Measurements from ENCODE around the gene YIPF3. TPM values are rescaled to one million over a fixed set of nuclear protein-coding genes. Genes with fewer than 3 reads are reported as not detected.

The YIPF3 gene
- total RNA-seq, 1 experiment from 2014 or later, result 81.3 TPM

- TF ChIP-seq, protein P1, sequence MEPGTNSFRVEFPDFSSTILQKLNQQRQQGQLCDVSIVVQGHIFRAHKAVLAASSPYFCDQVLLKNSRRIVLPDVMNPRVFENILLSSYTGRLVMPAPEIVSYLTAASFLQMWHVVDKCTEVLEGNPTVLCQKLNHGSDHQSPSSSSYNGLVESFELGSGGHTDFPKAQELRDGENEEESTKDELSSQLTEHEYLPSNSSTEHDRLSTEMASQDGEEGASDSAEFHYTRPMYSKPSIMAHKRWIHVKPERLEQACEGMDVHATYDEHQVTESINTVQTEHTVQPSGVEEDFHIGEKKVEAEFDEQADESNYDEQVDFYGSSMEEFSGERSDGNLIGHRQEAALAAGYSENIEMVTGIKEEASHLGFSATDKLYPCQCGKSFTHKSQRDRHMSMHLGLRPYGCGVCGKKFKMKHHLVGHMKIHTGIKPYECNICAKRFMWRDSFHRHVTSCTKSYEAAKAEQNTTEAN (CRISPR knock-in tag; IDR thresholded peaks at IDR 0.05), result no peak
- TF ChIP-seq ZNF263 (CRISPR knock-in tag; IDR thresholded peaks at IDR 0.05; ENCODE audit: low read depth) (no peak), ELF4 (CRISPR knock-in tag; IDR thresholded peaks at IDR 0.05; ENCODE audit: low read depth) (no peak), TEAD1 (CRISPR knock-in tag; IDR thresholded peaks at IDR 0.05) (no peak), HMGA2 (CRISPR knock-in tag; IDR thresholded peaks at IDR 0.05) (no peak), SMAD4 (CRISPR knock-in tag; IDR thresholded peaks at IDR 0.05) (no peak), ZNF396 (CRISPR knock-in tag; IDR thresholded peaks at IDR 0.05; ENCODE audit: borderline replicate concordance) (no peak), ATF2 (CRISPR knock-in tag; IDR thresholded peaks at IDR 0.05; ENCODE audit: borderline replicate concordance, low read depth) (no peak), NFATC4 (CRISPR knock-in tag; IDR thresholded peaks at IDR 0.05) (no peak), CBFB (CRISPR knock-in tag; IDR thresholded peaks at IDR 0.05; ENCODE audit: low read depth) (no peak)
Measured at GRCh38 chr6:43464337-43464736, 52.4 kb downstream of the YIPF3 start (continued).

GRCh38 chr6:43461936-43462335 is 54.8 kb downstream of the YIPF3 start:
- Mint-ChIP-seq H3K36me3 (no peaks in the 10 kb centered on the region), H3K27me3 (ENCODE audit: low read depth) (peaks cover 31% of the 10 kb centered on the region), H3K4me1 (peaks cover 3% of the 10 kb centered on the region), H3K9me3 (no peaks in the 10 kb centered on the region), H3K27ac (peak overlapping the region; percentile 30; the same call in 1 of the 2 replicates), H3K4me3 (no peak overlapping the region)
- ChIA-PET CTCF (interaction anchor here (1.8 kb wide), 1 partner anchor 45 kb away, joined by 4 read pairs; no protein-coding TSS in a partner anchor), POLR2A (no interaction called here)
- no peak for DNase-seq (ENCODE audit: low spot score)
- no peak for ATAC-seq
- TF ChIP-seq MYBL2 (CRISPR knock-in tag; IDR thresholded peaks at IDR 0.05) (no peak), ZNF416 (CRISPR knock-in tag; IDR thresholded peaks at IDR 0.05) (no peak), IRF1 (CRISPR knock-in tag; IDR thresholded peaks at IDR 0.05) (no peak), ELF4 (CRISPR knock-in tag; IDR thresholded peaks at IDR 0.05; ENCODE audit: low read depth) (no peak), TCF7 (CRISPR knock-in tag; IDR thresholded peaks at IDR 0.05; ENCODE audit: low read depth) (no peak), PRRX2 (CRISPR knock-in tag; IDR thresholded peaks at IDR 0.05) (no peak), ZNF219 (CRISPR knock-in tag; IDR thresholded peaks at IDR 0.05; ENCODE audit: borderline replicate concordance) (no peak), NFATC4 (CRISPR knock-in tag; IDR thresholded peaks at IDR 0.05) (no peak), NFYB (CRISPR knock-in tag; conservative IDR thresholded peaks at IDR 0.05; ENCODE audit: low read depth) (no peak), TEAD1 (CRISPR knock-in tag; IDR thresholded peaks at IDR 0.05) (no peak), ESRRA (CRISPR knock-in tag; IDR thresholded peaks at IDR 0.05; ENCODE audit: borderline replicate concordance) (no peak), CBFB (CRISPR knock-in tag; IDR thresholded peaks at IDR 0.05; ENCODE audit: low read depth) (no peak), E2F1 (CRISPR knock-in tag; IDR thresholded peaks at IDR 0.05) (no peak)
- TF ChIP-seq, protein P2, sequence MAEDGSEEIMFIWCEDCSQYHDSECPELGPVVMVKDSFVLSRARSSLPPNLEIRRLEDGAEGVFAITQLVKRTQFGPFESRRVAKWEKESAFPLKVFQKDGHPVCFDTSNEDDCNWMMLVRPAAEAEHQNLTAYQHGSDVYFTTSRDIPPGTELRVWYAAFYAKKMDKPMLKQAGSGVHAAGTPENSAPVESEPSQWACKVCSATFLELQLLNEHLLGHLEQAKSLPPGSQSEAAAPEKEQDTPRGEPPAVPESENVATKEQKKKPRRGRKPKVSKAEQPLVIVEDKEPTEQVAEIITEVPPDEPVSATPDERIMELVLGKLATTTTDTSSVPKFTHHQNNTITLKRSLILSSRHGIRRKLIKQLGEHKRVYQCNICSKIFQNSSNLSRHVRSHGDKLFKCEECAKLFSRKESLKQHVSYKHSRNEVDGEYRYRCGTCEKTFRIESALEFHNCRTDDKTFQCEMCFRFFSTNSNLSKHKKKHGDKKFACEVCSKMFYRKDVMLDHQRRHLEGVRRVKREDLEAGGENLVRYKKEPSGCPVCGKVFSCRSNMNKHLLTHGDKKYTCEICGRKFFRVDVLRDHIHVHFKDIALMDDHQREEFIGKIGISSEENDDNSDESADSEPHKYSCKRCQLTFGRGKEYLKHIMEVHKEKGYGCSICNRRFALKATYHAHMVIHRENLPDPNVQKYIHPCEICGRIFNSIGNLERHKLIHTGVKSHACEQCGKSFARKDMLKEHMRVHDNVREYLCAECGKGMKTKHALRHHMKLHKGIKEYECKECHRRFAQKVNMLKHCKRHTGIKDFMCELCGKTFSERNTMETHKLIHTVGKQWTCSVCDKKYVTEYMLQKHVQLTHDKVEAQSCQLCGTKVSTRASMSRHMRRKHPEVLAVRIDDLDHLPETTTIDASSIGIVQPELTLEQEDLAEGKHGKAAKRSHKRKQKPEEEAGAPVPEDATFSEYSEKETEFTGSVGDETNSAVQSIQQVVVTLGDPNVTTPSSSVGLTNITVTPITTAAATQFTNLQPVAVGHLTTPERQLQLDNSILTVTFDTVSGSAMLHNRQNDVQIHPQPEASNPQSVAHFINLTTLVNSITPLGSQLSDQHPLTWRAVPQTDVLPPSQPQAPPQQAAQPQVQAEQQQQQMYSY (CRISPR knock-in tag; IDR thresholded peaks at IDR 0.05), result no peak
- TF ChIP-seq, protein P3, sequence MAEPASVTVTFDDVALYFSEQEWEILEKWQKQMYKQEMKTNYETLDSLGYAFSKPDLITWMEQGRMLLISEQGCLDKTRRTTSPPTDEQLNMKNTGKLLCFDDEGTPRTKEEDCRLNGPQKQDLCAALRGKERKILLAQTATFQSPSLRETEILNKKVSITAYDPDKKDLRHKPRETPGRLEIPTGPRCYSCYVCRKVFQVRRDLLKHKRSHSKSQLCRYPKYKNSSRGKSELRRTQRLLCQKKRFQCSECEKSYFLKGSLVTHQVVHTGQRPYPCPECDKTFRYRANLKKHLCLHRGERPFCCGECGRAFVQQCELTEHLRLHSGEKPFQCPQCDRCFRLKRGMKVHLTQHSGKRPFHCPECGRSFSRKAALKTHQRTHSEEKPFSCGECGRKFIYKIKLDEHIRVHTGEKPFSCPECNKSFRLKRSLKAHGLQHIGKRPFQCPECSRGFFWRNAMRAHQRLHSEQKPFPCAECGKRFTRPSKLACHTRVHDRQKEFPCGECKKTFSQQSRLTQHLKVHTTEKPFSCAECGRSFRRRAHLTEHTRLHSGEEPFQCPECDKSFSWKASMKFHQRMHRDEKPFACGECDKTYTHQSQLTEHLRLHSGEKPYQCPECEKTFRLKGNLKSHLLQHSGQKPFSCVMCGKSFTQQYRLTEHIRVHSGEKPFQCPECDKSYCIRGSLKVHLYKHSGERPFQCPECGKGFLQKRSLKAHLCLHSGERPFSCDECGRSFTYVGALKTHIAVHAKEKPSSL (CRISPR knock-in tag; conservative IDR thresholded peaks at IDR 0.05), result no peak
- TF ChIP-seq, protein P4, sequence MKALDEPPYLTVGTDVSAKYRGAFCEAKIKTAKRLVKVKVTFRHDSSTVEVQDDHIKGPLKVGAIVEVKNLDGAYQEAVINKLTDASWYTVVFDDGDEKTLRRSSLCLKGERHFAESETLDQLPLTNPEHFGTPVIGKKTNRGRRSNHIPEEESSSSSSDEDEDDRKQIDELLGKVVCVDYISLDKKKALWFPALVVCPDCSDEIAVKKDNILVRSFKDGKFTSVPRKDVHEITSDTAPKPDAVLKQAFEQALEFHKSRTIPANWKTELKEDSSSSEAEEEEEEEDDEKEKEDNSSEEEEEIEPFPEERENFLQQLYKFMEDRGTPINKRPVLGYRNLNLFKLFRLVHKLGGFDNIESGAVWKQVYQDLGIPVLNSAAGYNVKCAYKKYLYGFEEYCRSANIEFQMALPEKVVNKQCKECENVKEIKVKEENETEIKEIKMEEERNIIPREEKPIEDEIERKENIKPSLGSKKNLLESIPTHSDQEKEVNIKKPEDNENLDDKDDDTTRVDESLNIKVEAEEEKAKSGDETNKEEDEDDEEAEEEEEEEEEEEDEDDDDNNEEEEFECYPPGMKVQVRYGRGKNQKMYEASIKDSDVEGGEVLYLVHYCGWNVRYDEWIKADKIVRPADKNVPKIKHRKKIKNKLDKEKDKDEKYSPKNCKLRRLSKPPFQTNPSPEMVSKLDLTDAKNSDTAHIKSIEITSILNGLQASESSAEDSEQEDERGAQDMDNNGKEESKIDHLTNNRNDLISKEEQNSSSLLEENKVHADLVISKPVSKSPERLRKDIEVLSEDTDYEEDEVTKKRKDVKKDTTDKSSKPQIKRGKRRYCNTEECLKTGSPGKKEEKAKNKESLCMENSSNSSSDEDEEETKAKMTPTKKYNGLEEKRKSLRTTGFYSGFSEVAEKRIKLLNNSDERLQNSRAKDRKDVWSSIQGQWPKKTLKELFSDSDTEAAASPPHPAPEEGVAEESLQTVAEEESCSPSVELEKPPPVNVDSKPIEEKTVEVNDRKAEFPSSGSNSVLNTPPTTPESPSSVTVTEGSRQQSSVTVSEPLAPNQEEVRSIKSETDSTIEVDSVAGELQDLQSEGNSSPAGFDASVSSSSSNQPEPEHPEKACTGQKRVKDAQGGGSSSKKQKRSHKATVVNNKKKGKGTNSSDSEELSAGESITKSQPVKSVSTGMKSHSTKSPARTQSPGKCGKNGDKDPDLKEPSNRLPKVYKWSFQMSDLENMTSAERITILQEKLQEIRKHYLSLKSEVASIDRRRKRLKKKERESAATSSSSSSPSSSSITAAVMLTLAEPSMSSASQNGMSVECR (CRISPR knock-in tag; IDR thresholded peaks at IDR 0.05; ENCODE audit: borderline replicate concordance), result no peak

Data from WTC11 (cell line).